Neuron (in vitro differentiated cells): ENCODE measurements around the gene SF3B1.
"Not testable (repeated sequence)": the region's sequence is repeated elsewhere in the genome, so short reads cannot be mapped to it uniquely, and the experiment has no call there.

ENCODE experiments used
- H2AFZ ChIP-seq: one replicate; pipeline ENCODE4 v1.6.1; 2013; ENCODE audit warnings: low read depth, mild to moderate bottlenecking, inconsistent platforms, low read length, moderate library complexity
- H3K27me3 ChIP-seq: one replicate; pipeline ENCODE4 v1.6.1; 2013; ENCODE audit warnings: low read length; ENCODE audit not compliant: insufficient read depth
- H3K36me3 ChIP-seq: one replicate; pipeline ENCODE4 v1.6.1; 2013; ENCODE audit warnings: low read length; ENCODE audit not compliant: insufficient read depth
- H3K4me1 ChIP-seq: one replicate; pipeline ENCODE4 v1.6.1; 2013; ENCODE audit warnings: low read length; ENCODE audit not compliant: insufficient read depth
- H3K4me3 ChIP-seq: 2 replicates; pipeline ENCODE4 v1.5.1; 2013; ENCODE audit warnings: mild to moderate bottlenecking, low read length, moderate library complexity
- H3K9me3 ChIP-seq: one replicate; pipeline ENCODE4 v1.6.1; 2013; ENCODE audit warnings: low read length

The SF3B1 gene

GRCh38 chr2:197434541-197435513 lies at the start of gene SF3B1:
TSS of gene SF3B1 (minus strand) at chr2:197435028. CDS start at chr2:197434999, 29 bp downstream.
- H3K4me3 ChIP-seq: peak within 1 kb of the TSS; percentile 84
- H3K9me3 ChIP-seq: no peaks in the 10 kb centered on the region
- H3K4me1 ChIP-seq: peaks cover 22% of the 10 kb centered on the region

DNA sequence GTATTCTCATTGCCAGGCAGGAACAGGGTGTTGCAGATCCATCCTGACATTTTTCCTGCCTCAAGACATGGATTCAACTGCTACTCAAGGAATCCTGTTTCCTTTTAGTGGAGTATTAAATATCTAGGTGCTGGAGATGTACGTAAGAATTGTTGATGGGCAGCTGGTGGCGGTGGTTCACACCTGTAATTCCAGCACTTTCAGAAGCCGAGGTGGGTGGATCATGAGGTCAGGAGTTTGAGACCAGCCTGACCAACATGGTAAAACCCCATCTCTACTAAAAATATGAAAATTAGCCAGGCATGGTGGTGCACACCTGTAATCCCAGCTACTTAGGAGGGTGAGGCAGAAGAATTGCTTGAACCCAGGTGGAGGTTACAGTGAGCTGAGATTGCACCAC lies 49.4 kb upstream of the SF3B1 start:
- H3K9me3 ChIP-seq, H3K4me3 ChIP-seq, H2AFZ ChIP-seq, H3K4me1 ChIP-seq, H3K27me3 ChIP-seq: not testable (repeated sequence)
- peaks cover 40% of the 10 kb centered on the region for H3K36me3 ChIP-seq

More at GRCh38 chr2:197434541-197435513, at the start of gene SF3B1:
- no peaks in the 10 kb centered on the region for H3K36me3 ChIP-seq
- H2AFZ ChIP-seq: peak within 1 kb of the TSS; percentile 64
- H3K27me3 ChIP-seq: no peaks in the 10 kb centered on the region

DNA sequence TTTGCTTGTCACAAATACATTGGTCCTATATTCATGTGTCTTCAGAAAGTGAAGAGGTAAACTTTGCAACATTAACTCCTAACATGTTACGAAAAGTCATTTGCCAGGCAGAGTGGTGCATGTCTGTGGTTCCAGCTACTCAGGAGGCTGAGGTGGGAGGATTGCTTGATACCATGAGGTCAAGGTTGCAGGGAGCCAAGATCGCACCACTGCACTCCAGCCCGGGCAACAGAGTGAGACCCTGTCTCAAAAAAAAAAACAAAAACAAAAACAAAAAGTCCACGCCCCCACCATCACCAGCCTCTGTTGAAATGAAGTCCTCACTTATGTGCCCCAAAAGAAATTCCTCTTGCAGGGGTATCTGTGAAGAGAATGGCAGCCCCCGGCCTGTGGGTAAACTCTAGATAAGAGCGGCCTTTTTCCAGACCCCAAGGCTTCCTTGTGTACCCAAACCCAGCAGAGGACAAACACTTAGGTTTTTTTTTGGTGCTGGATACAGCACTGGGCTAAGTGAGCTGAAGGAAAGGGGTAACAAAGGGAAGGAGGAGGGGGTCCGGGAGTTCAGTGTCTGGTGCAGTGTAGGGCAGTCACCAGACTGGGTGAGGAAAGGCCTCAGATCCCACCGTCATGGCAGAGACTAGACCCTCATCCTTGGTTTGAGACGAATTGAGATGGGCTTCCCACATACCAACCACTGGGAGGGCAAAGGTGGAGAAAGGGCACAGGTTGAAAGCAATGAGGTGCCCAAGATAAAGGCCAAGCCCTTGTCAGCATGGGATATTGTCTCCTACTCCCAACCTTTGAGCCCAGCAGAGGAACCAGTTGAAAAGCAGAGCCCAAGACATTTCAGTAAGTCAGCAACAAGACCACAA lies 45.6 kb upstream of the SF3B1 start:
- Histone ChIP-seq H3K4me1 (no peaks in the 10 kb centered on the region), H3K27me3 (no peaks in the 10 kb centered on the region), H3K36me3 (peaks cover 17% of the 10 kb centered on the region), H3K4me3 (no peak overlapping the region), H3K9me3 (no peaks in the 10 kb centered on the region), H2AFZ (no peak overlapping the region)

- Histone ChIP-seq H3K9me3 (no peaks in the 10 kb centered on the region), H3K27me3 (no peaks in the 10 kb centered on the region), H3K36me3 (peaks cover 21% of the 10 kb centered on the region), H2AFZ (no peak overlapping the region), H3K4me1 (no peaks in the 10 kb centered on the region), H3K4me3 (no peak overlapping the region)
These were observed 43.0 kb upstream of the SF3B1 start for GRCh38 chr2:197477797-197478196.

- Histone ChIP-seq H3K4me3 (no peak overlapping the region), H2AFZ (no peak overlapping the region), H3K4me1 (no peaks in the 10 kb centered on the region), H3K36me3 (peaks cover 33% of the 10 kb centered on the region), H3K9me3 (no peaks in the 10 kb centered on the region), H3K27me3 (no peaks in the 10 kb centered on the region)
These were observed 37.3 kb upstream of the SF3B1 start for GRCh38 chr2:197472166-197472565.

- Histone ChIP-seq H3K9me3 (no peaks in the 10 kb centered on the region), H3K36me3 (peaks cover 32% of the 10 kb centered on the region), H3K4me1 (no peaks in the 10 kb centered on the region), H3K4me3 (no peak overlapping the region), H2AFZ (no peak overlapping the region), H3K27me3 (no peaks in the 10 kb centered on the region)
These were observed 29.3 kb upstream of the SF3B1 start for GRCh38 chr2:197464175-197464574.

DNA sequence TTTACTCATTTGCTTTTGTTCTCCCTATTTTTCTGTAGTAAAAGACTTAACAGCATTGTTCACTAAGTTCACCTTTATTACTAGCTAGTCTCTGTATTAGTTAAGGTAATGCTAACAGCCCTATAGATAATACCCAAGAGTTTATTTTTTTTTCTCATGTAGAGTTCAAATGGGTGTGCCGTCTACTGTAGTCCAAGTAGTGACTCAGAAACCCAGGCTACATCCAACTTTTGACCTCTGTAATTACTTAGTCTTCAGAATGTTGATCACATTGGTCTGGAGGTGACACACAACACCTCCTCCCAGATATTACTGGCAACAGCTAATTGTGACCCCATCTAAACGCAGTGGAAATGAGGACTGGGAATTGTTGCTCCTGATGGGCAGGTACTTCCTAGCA lies 26.2 kb upstream of the SF3B1 start:
- Histone ChIP-seq H3K4me1 (no peaks in the 10 kb centered on the region), H3K27me3 (no peaks in the 10 kb centered on the region), H2AFZ (no peak overlapping the region), H3K4me3 (no peak overlapping the region), H3K36me3 (peaks cover 25% of the 10 kb centered on the region), H3K9me3 (no peaks in the 10 kb centered on the region)

- Histone ChIP-seq H3K4me1 (no peaks in the 10 kb centered on the region), H3K9me3 (no peaks in the 10 kb centered on the region), H3K4me3 (no peak overlapping the region), H3K27me3 (no peaks in the 10 kb centered on the region), H2AFZ (no peak overlapping the region), H3K36me3 (peaks cover 21% of the 10 kb centered on the region)
These were observed 25.8 kb upstream of the SF3B1 start for GRCh38 chr2:197460649-197461048.

- Histone ChIP-seq H3K27me3 (no peaks in the 10 kb centered on the region), H3K36me3 (peaks cover under 1% of the 10 kb centered on the region), H3K9me3 (no peaks in the 10 kb centered on the region), H2AFZ (no peak overlapping the region), H3K4me1 (peaks cover 13% of the 10 kb centered on the region), H3K4me3 (peak overlapping the region; percentile 85)
These were observed 20.6 kb upstream of the SF3B1 start for GRCh38 chr2:197455428-197455827.

DNA sequence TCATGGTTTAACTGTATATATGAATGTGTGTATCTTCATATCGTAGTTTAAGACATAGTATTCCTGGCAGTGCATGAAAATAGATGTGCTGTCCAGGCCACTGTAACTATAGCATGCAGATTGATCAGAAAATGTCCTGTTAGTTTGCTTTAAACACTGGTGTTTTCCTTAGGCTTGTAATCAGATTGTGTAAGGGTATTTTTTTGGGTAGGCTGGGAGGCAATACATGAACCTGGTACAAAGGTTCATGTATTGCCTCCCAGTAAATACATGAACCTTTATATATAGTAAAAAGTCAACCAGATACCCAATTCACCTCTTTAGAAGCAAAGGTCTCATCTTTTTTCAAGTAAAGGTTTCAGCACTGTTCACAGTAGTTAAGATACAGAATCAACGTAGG lies 20.1 kb upstream of the SF3B1 start:
- peaks cover 13% of the 10 kb centered on the region for H3K4me1 ChIP-seq
- no peaks in the 10 kb centered on the region for H3K9me3 ChIP-seq
- no peak overlapping the region for H2AFZ ChIP-seq
- H3K27me3 ChIP-seq: no peaks in the 10 kb centered on the region
- H3K4me3 ChIP-seq: peak overlapping the region; percentile 85
- H3K36me3 ChIP-seq: no peaks in the 10 kb centered on the region

- Histone ChIP-seq H3K4me3 (peak overlapping the region; percentile 85), H3K36me3 (no peaks in the 10 kb centered on the region), H3K4me1 (peaks cover 13% of the 10 kb centered on the region), H3K27me3 (no peaks in the 10 kb centered on the region), H3K9me3 (no peaks in the 10 kb centered on the region), H2AFZ (peak overlapping the region; percentile 76)
These were observed 19.1 kb upstream of the SF3B1 start for GRCh38 chr2:197453914-197454398.

GRCh38 chr2:197453123-197453913 lies 18.5 kb upstream of the SF3B1 start, which contains the start of gene COQ10B:
TSS of gene COQ10B (plus strand) at chr2:197453552. CDS start at chr2:197453561, 9 bp downstream.
- H2AFZ ChIP-seq: peak within 1 kb of the TSS; percentile 76
- H3K9me3 ChIP-seq: no peaks in the 10 kb centered on the region
- peaks cover 13% of the 10 kb centered on the region for H3K4me1 ChIP-seq
- peak within 1 kb of the TSS; percentile 85 for H3K4me3 ChIP-seq
- H3K27me3 ChIP-seq: no peaks in the 10 kb centered on the region
- H3K36me3 ChIP-seq: no peaks in the 10 kb centered on the region
